ENCODE measurements around the gene CIBAR2.

- TF ChIP-seq, protein P1, sequence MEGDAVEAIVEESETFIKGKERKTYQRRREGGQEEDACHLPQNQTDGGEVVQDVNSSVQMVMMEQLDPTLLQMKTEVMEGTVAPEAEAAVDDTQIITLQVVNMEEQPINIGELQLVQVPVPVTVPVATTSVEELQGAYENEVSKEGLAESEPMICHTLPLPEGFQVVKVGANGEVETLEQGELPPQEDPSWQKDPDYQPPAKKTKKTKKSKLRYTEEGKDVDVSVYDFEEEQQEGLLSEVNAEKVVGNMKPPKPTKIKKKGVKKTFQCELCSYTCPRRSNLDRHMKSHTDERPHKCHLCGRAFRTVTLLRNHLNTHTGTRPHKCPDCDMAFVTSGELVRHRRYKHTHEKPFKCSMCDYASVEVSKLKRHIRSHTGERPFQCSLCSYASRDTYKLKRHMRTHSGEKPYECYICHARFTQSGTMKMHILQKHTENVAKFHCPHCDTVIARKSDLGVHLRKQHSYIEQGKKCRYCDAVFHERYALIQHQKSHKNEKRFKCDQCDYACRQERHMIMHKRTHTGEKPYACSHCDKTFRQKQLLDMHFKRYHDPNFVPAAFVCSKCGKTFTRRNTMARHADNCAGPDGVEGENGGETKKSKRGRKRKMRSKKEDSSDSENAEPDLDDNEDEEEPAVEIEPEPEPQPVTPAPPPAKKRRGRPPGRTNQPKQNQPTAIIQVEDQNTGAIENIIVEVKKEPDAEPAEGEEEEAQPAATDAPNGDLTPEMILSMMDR (conservative IDR thresholded peaks at IDR 0.05; ENCODE audit: low read depth in 2 of 2), result no peak
- no peak for TF ChIP-seq EZH2phosphoT487 (IDR thresholded peaks at IDR 0.05; ENCODE audit: unreplicated experiment)
Measured at GRCh38 chr16:85132456-85133289, 20.4 kb upstream of the CIBAR2 start.
